Embryonic facial prominence (tissue), 1 donor: Measurements from ENCODE around the gene AURKAIP1.
A peak's percentile ranks its signal among the peaks of the same experiment; 100 is the strongest.
"Not testable (repeated sequence)": the region's sequence is repeated elsewhere in the genome, so short reads cannot be mapped to it uniquely, and the experiment has no call there.

Experiments used
- DNase-seq: peaks from one replicate; pipeline ENCODE4 v3.0.0-alpha.2; 2016; ENCODE audit errors: extremely low spot score

Gene AURKAIP1

DNA sequence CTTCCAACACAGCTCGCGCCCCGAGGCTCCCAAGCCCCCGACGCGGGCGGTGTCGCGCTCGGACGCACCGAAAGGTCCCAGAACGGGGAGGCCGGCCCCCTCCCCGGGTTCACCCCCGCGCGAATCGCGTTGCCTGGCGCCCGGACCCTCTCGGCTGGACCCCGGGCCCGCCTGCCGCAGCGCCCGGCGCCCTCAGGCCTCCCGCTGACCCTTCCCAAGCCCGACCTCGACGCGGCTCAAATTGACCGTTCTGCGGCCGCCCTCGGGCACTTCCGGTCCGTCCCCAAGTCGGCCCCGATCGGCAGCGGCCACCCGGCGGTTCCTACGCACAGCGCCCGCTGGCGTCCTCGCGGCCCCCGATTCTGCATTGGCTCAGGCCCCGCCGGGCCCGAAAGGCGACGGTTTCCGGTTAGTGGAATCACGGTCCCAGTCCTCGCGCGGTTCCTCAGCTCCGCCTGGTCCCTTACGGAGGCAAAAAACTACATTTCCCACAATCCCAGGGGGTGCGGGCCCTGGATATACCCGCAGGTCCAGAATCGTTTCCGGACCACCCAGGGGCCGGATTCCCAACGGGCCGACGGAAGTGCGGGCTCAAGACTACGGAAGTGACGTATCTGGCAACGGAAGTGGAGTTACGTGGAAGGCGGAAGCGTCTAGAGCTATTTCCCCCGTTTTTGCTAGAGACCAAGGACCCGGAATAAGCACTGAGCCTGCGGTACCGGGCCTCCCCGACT, at the start of gene AURKAIP1:
AURKAIP1 (minus strand) TSS at position 279 of the 734 bp plus-strand sequence. CDS start 451 bp downstream, outside the sequence.
- peak; percentile 98 for DNase-seq

DNA sequence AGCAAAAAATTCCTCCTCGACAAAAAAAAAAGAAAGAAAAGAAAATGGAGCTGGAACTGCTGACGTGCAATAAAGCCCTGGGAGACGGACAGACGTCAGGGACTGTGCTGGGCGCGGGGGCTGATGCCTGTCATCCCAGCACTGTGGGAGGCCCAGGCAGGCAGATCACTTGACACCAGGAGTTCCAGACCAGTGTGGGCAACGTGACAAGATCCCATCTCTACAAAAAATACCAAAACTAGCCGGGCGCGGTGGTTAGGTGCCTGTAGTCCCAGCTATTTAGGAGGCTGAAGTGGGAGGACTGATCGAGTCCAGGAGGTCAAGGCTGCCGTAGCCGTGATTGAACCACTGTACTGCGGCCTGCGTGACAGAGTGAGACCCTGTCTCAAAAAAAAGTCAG, 49.7 kb upstream of the AURKAIP1 start:
- DNase-seq: no peak

- no peak for DNase-seq
Observed at GRCh38 chr1:1423245-1423597, 48.2 kb upstream of the AURKAIP1 start.

- DNase-seq: no peak
Observed at GRCh38 chr1:1422465-1423244, 47.6 kb upstream of the AURKAIP1 start.

GRCh38 chr1:1421907-1422464, 47.0 kb upstream of the AURKAIP1 start:
- no peak for DNase-seq

DNA sequence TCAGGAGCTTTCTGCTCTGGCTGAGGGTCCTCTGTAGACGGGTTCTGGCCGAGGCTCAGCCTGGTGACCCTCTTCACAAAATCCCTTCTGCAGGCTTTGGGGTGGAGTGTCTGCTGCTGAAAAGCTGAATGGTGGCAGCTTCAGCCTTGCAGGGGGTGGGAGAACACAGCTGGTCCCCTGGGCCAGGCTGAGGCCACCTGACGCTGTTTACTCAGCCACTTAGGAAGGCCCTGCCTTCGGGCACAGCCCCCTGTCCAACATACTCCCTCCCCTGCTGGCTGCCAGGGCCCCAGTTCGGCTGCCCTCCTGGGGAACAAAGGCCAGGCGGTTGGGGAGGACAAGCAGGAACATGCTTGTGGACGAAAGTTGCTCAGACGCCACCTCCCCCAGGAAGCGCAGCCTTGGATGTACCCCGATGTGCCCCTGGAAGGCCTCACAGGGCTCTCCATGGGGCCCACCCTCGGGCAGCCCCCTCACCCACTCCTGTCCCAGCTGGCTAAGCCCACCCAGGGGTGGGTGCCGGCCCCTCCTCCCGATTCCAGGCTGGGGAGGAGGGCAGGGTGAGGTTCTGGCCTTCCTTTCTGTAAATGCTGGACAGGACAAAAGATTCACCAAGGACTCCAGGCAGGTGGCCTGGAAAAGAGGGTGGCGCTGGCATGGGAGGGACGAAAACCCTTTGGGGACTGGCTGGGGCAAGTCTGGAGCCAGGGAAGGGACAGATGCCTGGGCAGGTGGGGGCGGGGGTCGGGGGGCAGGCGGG, 46.3 kb upstream of the AURKAIP1 start, which contains the start of gene ANKRD65:
ANKRD65 (minus strand) TSS at position 130 of the 760 bp plus-strand sequence. CDS start 271 bp downstream, outside the sequence.
- no peak for DNase-seq

- no peak for DNase-seq
Observed at GRCh38 chr1:1420654-1421141, 45.7 kb upstream of the AURKAIP1 start.

GRCh38 chr1:1419813-1420653, 45.0 kb upstream of the AURKAIP1 start:
- DNase-seq: no peak

DNA sequence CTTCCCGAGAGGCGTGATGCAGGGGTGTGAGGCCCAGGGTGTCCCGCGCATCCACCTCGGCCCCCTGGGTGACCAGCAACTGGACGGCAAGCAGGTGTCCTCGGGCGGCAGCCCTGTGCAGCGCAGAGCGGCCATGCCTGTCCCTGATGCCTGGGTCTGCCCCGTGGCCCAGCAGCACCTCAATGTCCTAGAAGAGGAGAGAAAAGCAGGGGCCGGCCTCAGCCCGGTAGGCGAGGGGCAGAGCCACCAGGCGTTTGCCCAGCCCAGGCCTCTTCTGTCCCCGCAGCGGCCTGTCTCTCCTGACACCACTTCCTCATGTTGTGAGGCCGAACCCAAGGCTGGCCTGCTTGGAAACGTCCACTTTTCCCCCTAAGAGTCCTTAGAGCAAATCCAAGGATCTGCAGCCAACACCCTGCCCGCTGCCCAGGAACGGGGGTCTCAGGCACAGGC, 44.4 kb upstream of the AURKAIP1 start:
- no peak for DNase-seq

- DNase-seq: no peak
Observed at GRCh38 chr1:1418464-1419362, 43.7 kb upstream of the AURKAIP1 start.

- DNase-seq: not testable (repeated sequence)
Observed at GRCh38 chr1:1417825-1418463, 42.9 kb upstream of the AURKAIP1 start.

DNA sequence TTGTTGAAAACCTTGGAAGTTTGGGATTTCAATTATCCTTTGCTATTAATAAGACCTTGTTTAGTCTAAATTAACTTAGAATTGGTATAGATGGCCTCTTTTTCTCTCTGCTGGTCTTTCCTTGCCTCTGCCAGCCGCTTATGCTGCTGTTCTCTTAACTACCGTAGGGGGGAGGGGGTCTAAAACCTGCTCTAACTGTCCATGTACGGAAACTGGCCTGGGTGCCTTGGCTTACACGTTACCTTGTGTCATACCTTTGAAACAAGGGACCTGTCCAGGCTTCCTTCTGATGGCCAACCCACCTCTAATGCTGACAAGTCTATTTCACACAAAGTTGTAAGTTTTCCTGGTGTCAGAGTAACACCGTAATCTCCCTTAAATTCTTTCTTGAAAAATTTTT, 42.4 kb upstream of the AURKAIP1 start:
- not testable (repeated sequence) for DNase-seq

DNA sequence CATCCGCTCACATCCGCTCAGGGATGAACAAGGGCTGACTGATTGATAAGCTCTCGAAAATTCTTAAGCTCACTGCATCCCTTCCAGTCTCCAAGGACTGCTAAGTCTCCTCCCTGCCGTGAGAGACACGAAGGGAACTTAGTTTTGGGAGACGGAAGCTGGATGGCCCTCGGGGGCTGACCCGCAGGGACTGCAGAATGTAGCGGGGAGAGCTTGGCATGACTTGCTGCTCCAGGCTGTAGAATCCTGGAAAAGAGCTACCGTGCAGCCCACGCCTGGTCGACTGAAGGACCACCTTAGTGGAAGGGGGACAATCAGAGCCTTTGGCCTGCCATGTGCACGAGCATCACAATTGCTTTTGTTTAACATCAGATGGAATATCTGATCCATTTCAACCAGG, 40.7 kb upstream of the AURKAIP1 start:
- no peak for DNase-seq

DNA sequence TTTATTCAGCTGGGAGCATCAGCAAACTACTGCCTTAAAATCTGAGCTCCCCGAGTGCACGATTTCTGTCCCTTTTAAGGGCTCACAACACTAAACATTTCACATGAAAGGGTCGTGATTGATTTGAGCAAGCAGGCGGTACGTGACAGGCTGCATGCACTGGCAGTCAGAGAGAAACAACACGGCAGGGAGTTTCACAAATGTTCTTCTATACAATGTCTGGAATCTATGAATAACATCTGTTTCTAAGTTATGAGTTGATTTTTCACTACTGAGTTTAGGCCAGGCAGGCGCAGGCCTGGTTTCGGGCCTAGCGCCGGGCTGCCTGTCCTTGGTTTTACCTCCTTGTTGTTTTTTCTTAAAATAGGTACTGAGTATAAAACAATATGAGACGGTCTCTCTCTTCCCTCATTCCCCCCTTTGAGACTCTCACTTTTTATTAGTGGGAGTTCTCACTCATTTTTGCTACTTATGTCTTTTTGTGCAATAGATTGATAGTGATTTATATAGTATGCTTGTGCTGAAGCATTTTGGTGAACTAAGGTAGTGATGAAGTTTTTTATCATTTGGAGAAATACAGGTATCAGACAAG, 37.4 kb upstream of the AURKAIP1 start:
- not testable (repeated sequence) for DNase-seq

- no peak for DNase-seq
Observed at GRCh38 chr1:1411626-1412025, 36.6 kb upstream of the AURKAIP1 start.

DNA sequence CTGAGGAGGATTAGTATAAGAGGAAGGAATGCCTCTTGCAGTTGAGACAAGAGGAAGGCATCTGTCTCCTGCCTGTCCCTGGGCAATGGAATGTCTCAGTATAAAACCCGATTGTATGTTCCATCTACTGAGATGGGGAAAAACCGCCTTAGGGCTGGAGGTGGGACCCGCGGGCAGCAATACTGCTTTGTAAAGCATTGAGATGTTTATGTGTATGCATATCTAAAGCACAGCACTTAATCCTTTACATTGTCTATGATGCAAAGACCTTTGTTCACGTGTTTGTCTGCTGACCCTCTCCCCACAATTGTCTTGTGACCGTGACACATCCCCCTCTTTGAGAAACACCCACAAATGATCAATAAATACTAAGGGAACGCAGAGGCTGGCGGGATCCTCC, 35.2 kb upstream of the AURKAIP1 start:
- not testable (repeated sequence) for DNase-seq

DNA sequence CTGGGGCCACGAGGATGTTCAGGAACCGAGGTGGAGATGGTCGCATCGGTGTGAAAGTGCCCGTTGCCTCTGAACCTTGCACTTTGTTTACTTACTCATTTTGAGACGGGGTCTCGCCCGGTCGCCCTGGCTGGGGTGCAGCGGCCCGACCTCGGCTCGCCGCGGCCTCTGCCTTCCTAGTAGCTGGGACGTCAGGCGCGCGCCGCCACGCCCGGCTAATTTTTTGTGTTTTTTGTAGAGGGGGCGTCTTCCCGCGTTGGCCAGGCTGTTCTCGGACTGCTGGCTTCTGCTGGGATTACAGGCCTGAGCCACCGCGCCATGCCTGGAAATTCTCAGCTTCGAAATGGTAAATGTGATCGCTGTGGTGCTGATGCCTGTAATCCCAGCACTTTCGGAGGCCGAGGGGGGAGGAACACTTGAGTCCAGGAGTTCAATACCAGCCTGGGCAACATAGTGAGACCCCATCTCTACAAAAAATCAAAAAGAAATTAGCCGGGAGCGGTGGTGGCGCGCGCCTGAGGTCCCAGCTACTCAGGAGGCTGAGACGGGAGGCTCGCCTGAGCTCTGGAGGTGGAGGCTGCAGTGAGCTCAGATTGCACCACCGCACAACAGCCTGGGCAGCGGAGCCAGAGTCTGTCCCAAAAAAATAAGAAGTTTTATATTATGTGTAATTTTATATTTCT, 32.8 kb upstream of the AURKAIP1 start:
- no peak for DNase-seq
